HepG2 (cell line): ENCODE measurements around the gene AAGAB. TPM values are rescaled to one million over a fixed set of nuclear protein-coding genes. Genes with fewer than 3 reads are reported as not detected.

Experiments
- ATAC-seq: fragments of 200-7000 bp; cut with Tn5 transposase; 3 replicates; pipeline ENCODE4 v1.9.1; 2020; ENCODE audit warnings: mild to moderate bottlenecking, moderate library complexity
- BruUV-seq: library from RNA; stranded (reverse); fragments of 400-500 nt; replicated peaks from 2 replicates; lab custom pipeline; 2021; lab: Mats Ljungman, UMichigan
- CTCF ChIA-PET: fragments of 300-600 bp; formaldehyde crosslinking; extraction: SDS; loops from one replicate; lab custom pipeline; 2021; ENCODE audit warnings: low total read pairs, inconsistent platforms, low intra/inter-chr PET ratio; lab: Yijun Ruan, JAX
- POLR2A ChIA-PET: fragments of 350-600 bp; sonication (Branson Sonifier 250); formaldehyde crosslinking; loops from one replicate; lab custom pipeline; 2020; ENCODE audit warnings: antibody characterized with exemption, inconsistent platforms; lab: Yijun Ruan, JAX
- DNase-seq: peaks from one replicate; pipeline ENCODE4 v3.0.0-alpha.2; 2015; ENCODE audit warnings: low spot score
- FAIRE-seq: peaks from 3 replicates; lab custom pipeline; 2011; peaks lifted over from hg19 to GRCh38; lab: Jason Lieb, UNC
- H2AFZ ChIP-seq: one replicate; pipeline ENCODE4 v1.6.1; 2011; ENCODE audit warnings: low read length, inconsistent platforms
- H3K27ac ChIP-seq: fragments of 300-600 bp; 3 replicates; pipeline ENCODE4 v1.8.0; 2011; ENCODE audit warnings: mixed run types, mild to moderate bottlenecking, mixed read lengths, low read length, inconsistent platforms; ENCODE audit not compliant: insufficient read depth; ENCODE audit errors: extremely low read length
- H3K27me3 ChIP-seq, 2 experiments: fragments of 200-600 bp in 1 of 2; 2 replicates in 1 of 2; 3 replicates in 1 of 2; pipeline versions ENCODE4 v1.6.0 to v1.8.0; 2011; ENCODE audit warnings: low read length in 2 of 2, mild to moderate bottlenecking in 2 of 2, moderate library complexity in 2 of 2, inconsistent platforms in 1 of 2; ENCODE audit not compliant: insufficient read depth in 2 of 2, control insufficient read depth in 1 of 2
- H3K36me3 ChIP-seq, 2 experiments: fragments of 200-600 bp in 1 of 2; replicated peaks in 1 of 2; 2 replicates in 1 of 2; 3 replicates in 1 of 2; pipeline versions ENCODE4 v1.5.1 to v1.8.0; 2011; ENCODE audit warnings: low read length in 2 of 2, inconsistent platforms in 1 of 2; ENCODE audit not compliant: insufficient read depth in 2 of 2, control insufficient read depth in 1 of 2
- H3K4me1 ChIP-seq: 2 replicates; pipeline ENCODE4 v1.5.1; 2012; ENCODE audit warnings: low read length, inconsistent platforms; ENCODE audit not compliant: insufficient read depth
- H3K4me2 ChIP-seq: 2 replicates; pipeline ENCODE4 v1.6.0; 2011; ENCODE audit warnings: low read depth, low read length, inconsistent platforms
- H3K4me3 ChIP-seq, 3 experiments: fragments of 200-600 bp in 1 of 3; sonication (generic), shearing (Covaris generic) in 1 of 3; replicated peaks in 1 of 3; 2 replicates each; pipeline ENCODE4 v1.5.1; 2011 to 2016; ENCODE audit warnings: low read length in 3 of 3, inconsistent platforms in 2 of 3, low read depth in 2 of 3, mild to moderate bottlenecking in 2 of 3, control low read depth in 1 of 3, mixed read lengths in 1 of 3; ENCODE audit not compliant: insufficient read depth in 1 of 3
- H3K79me2 ChIP-seq: one replicate; pipeline ENCODE4 v1.6.1; 2011; ENCODE audit warnings: low read length, inconsistent platforms; ENCODE audit not compliant: insufficient read depth
- H3K9ac ChIP-seq: 2 replicates; pipeline ENCODE4 v1.6.0; 2011; ENCODE audit warnings: mild to moderate bottlenecking, low read depth, low read length, inconsistent platforms; ENCODE audit not compliant: insufficient read depth
- H3K9me3 ChIP-seq: 2 replicates; pipeline ENCODE4 v1.5.1; 2012; ENCODE audit warnings: mild to moderate bottlenecking, low read length
- H4K20me1 ChIP-seq: 2 replicates; pipeline ENCODE4 v1.6.0; 2011; ENCODE audit warnings: inconsistent platforms, mild to moderate bottlenecking, low read length, moderate library complexity; ENCODE audit not compliant: insufficient read depth
- AGO2 ChIP-seq: fragments of 200-400 bp; formaldehyde crosslinking; optimal IDR thresholded peaks from 2 replicates; pipeline ENCODE3; 2017; ENCODE audit warnings: mild to moderate bottlenecking, low read depth, low read length, moderate library complexity
- HIVEP1 ChIP-seq: sonication (generic); formaldehyde crosslinking; IDR thresholded peaks from 2 replicates; pipeline ENCODE4 v1.4.0; 2020; ENCODE audit warnings: mild to moderate bottlenecking, missing genetic modification reagents
- POLR2AphosphoS5 ChIP-seq: IDR thresholded peaks from 2 replicates; pipeline ENCODE4 v1.6.1; 2012; ENCODE audit warnings: low read depth, low read length
- RBM22 ChIP-seq: fragments of 200-400 bp; formaldehyde crosslinking; optimal IDR thresholded peaks from 2 replicates; pipeline ENCODE3; 2017; ENCODE audit warnings: mild to moderate bottlenecking, low read length, moderate library complexity
- WIZ ChIP-seq: sonication (generic); formaldehyde crosslinking; IDR thresholded peaks from 2 replicates; pipeline ENCODE4 v1.5.1; 2020; ENCODE audit warnings: mild to moderate bottlenecking, missing genetic modification reagents
- ZNF292 ChIP-seq: sonication (generic); formaldehyde crosslinking; IDR thresholded peaks from 2 replicates; pipeline ENCODE4 v1.8.1; 2022; ENCODE audit warnings: mild to moderate bottlenecking, low read depth, missing genetic modification reagents, borderline replicate concordance
- WGBS: methylation state at CpG from one replicate; pipeline ENCODE4 v1.1.6; 2017; ENCODE audit warnings: low lambda C conversion rate; 5-methylcytosine and 5-hydroxymethylcytosine counted together
- in situ Hi-C: cut with HindIII; loops from 2 replicates; pipeline ENCODE4 v1.10.0; 2017; ENCODE audit warnings: low pct_unique_long_range_greater_than_20kb; ENCODE audit not compliant: extremely low pct_ligation_motif_present
- intact Hi-C: fragments of 100-400 bp; cut with micrococcal nuclease; formaldehyde crosslinking; loops from one replicate; pipeline ENCODE4 v1.10.0; 2022; ENCODE audit not compliant: unreplicated experiment
- polyA plus RNA-seq, 8 experiments: library from polyadenylated mRNA; depleted of rRNA in 3 of 8; stranded (reverse) in 7 of 8; unstranded in 1 of 8; fragments of >200 nt; fragmentation: Illumina TruSeq in 4 of 8; extraction: Trizol in 4 of 8; gene quantifications; 2 replicates each; pipeline versions ENCODE4 v1.2.1 to v1.2.3, GENCODE V29; 2011 to 2016; ENCODE audit warnings: low read depth in 4 of 8, missing spikeins in 1 of 8, mixed read lengths in 1 of 8; ENCODE audit not compliant: insufficient read depth in 1 of 8
- total RNA-seq, 5 experiments: library from RNA; depleted of rRNA; stranded (reverse); fragments of >200 nt; fragmentation: Illumina TruSeq; extraction: Trizol; gene quantifications; 2 replicates each; pipeline ENCODE4 v1.2.3, GENCODE V29; 2016; ENCODE audit warnings: low read depth in 1 of 5
- TF ChIP-seq, protein P1 (sequence below): sonication (generic); formaldehyde crosslinking; IDR thresholded peaks from 2 replicates; pipeline ENCODE4 v1.4.0; 2020; ENCODE audit warnings: missing genetic modification reagents
- TF ChIP-seq, protein P2 (sequence below): sonication (generic); formaldehyde crosslinking; IDR thresholded peaks from 2 replicates; pipeline ENCODE4 v1.4.0; 2020; ENCODE audit warnings: missing genetic modification reagents
- TF ChIP-seq, protein P3 (sequence below): sonication (generic); formaldehyde crosslinking; IDR thresholded peaks from 2 replicates; pipeline ENCODE4 v1.4.0; 2020; ENCODE audit warnings: missing genetic modification reagents, borderline replicate concordance

AAGAB gene
- total and polyA plus RNA-seq, 2 of the 13 experiments (the other 11 are each of a cell fraction or from before 2014, with no cell fraction given): 8.0 to 34.9 TPM

DNA sequence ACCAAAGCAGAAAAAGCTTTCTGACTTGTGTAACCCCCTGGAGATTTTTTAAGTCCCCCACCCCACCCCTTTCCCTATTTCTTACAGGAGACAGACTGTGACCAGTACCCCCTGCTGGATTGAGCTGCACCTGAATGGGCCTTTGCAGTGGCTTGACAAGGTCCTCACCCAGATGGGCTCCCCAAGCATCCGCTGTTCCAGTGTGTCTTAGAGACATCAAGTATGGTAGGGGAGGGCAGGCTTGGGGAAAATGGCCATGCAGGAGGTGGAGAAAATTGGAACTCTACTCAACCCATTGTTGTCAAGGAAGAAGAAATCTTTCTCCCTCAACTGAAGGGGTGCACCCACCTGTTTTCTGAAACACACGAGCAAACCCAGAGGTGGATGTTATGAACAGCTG is 64.1 kb downstream of the AAGAB start (continued):
- TF ChIP-seq, protein P1, sequence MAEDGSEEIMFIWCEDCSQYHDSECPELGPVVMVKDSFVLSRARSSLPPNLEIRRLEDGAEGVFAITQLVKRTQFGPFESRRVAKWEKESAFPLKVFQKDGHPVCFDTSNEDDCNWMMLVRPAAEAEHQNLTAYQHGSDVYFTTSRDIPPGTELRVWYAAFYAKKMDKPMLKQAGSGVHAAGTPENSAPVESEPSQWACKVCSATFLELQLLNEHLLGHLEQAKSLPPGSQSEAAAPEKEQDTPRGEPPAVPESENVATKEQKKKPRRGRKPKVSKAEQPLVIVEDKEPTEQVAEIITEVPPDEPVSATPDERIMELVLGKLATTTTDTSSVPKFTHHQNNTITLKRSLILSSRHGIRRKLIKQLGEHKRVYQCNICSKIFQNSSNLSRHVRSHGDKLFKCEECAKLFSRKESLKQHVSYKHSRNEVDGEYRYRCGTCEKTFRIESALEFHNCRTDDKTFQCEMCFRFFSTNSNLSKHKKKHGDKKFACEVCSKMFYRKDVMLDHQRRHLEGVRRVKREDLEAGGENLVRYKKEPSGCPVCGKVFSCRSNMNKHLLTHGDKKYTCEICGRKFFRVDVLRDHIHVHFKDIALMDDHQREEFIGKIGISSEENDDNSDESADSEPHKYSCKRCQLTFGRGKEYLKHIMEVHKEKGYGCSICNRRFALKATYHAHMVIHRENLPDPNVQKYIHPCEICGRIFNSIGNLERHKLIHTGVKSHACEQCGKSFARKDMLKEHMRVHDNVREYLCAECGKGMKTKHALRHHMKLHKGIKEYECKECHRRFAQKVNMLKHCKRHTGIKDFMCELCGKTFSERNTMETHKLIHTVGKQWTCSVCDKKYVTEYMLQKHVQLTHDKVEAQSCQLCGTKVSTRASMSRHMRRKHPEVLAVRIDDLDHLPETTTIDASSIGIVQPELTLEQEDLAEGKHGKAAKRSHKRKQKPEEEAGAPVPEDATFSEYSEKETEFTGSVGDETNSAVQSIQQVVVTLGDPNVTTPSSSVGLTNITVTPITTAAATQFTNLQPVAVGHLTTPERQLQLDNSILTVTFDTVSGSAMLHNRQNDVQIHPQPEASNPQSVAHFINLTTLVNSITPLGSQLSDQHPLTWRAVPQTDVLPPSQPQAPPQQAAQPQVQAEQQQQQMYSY (CRISPR knock-in tag): no peak
- TF ChIP-seq POLR2AphosphoS5: no peak
- TF ChIP-seq WIZ (CRISPR knock-in tag): no peak

DNA sequence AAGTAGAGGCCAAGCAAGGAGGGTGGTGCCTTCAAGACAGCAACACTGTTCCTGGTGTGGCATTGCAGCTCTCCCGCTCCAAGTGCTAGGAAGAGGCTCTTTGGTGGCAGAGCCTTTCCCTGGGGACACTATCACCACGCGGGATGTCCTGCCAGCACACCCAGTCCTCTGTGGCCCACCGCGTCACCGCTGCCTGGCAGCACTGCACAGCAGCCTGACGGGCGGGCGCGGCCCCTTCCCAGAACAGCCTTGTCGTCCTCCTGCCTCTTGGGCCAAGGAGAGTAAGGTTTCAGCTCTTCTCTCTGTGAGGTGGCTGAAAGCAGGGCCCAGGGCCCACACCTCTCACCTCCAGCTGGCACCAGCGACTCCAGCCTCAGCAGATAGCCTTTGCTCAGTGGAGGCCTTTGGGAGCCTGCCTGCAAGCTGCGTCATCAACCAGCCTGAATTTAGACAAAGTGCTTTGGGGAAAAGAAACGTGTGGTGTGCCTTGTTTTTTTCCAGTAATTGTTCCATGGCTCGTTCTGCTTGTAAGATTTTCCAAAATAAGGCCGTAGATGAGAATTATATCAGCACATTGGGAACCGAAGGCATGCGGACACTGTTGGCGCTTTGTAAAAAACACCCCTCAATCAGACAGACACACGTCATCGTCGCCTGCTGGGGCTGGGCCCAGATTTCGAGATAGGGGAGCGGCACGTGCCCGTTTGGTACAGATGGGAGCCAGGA is 65.0 kb downstream of the AAGAB start:
- Histone ChIP-seq H3K36me3 (peaks cover 40 to 75% of the 10 kb centered on the region in 2 experiments), H3K27me3 (no peaks in the 10 kb centered on the region), H3K4me2 (no peak overlapping the region), H3K4me1 (peaks cover 13% of the 10 kb centered on the region), H2AFZ (no peak overlapping the region), H4K20me1 (no peaks in the 10 kb centered on the region), H3K9ac (no peak overlapping the region), H3K4me3 (no peak overlapping the region), H3K79me2 (no peaks in the 10 kb centered on the region), H3K27ac (no peak overlapping the region), H3K9me3 (no peaks in the 10 kb centered on the region)
- ChIA-PET POLR2A (no interaction called here), CTCF (no interaction called here)
- intact Hi-C loops: no loop called here
- FAIRE-seq (no peak), DNase-seq (no peak), ATAC-seq (no peak)
- in situ Hi-C loops: no loop called here
- BruUV-seq: no TSS peak
- WGBS: 96% methylated on average over 25 of the region's 26 CpGs
- TF ChIP-seq, protein P2, sequence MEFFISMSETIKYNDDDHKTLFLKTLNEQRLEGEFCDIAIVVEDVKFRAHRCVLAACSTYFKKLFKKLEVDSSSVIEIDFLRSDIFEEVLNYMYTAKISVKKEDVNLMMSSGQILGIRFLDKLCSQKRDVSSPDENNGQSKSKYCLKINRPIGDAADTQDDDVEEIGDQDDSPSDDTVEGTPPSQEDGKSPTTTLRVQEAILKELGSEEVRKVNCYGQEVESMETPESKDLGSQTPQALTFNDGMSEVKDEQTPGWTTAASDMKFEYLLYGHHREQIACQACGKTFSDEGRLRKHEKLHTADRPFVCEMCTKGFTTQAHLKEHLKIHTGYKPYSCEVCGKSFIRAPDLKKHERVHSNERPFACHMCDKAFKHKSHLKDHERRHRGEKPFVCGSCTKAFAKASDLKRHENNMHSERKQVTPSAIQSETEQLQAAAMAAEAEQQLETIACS (CRISPR knock-in tag): no peak
- TF ChIP-seq, protein P3, sequence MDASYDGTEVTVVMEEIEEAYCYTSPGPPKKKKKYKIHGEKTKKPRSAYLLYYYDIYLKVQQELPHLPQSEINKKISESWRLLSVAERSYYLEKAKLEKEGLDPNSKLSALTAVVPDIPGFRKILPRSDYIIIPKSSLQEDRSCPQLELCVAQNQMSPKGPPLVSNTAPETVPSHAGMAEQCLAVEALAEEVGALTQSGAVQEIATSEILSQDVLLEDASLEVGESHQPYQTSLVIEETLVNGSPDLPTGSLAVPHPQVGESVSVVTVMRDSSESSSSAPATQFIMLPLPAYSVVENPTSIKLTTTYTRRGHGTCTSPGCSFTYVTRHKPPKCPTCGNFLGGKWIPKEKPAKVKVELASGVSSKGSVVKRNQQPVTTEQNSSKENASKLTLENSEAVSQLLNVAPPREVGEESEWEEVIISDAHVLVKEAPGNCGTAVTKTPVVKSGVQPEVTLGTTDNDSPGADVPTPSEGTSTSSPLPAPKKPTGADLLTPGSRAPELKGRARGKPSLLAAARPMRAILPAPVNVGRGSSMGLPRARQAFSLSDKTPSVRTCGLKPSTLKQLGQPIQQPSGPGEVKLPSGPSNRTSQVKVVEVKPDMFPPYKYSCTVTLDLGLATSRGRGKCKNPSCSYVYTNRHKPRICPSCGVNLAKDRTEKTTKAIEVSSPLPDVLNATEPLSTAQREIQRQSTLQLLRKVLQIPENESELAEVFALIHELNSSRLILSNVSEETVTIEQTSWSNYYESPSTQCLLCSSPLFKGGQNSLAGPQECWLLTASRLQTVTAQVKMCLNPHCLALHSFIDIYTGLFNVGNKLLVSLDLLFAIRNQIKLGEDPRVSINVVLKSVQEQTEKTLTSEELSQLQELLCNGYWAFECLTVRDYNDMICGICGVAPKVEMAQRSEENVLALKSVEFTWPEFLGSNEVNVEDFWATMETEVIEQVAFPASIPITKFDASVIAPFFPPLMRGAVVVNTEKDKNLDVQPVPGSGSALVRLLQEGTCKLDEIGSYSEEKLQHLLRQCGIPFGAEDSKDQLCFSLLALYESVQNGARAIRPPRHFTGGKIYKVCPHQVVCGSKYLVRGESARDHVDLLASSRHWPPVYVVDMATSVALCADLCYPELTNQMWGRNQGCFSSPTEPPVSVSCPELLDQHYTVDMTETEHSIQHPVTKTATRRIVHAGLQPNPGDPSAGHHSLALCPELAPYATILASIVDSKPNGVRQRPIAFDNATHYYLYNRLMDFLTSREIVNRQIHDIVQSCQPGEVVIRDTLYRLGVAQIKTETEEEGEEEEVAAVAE (CRISPR knock-in tag): no peak
- no peak for TF ChIP-seq HIVEP1
- no peak for TF ChIP-seq ZNF292
- TF ChIP-seq RBM22: peak; percentile 46
- peak; percentile 63 for TF ChIP-seq AGO2
